ENCODE measurements around the gene LYVE1.

GRCh38 chr11:10537600-10537999 lies 30.9 kb downstream of the LYVE1 start:
- TF ChIP-seq CTCF (IDR thresholded peaks at IDR 0.05) (no peak), POLR2AphosphoS5 (IDR thresholded peaks at IDR 0.05) (no peak), EP300 (IDR thresholded peaks at IDR 0.05) (no peak), POLR2A (IDR thresholded peaks at IDR 0.05) (no peak)
